PC-3 (cell line): Measurements from ENCODE around the gene HOXA2.

ENCODE experiments used
- EZH2 ChIP-seq: fragments of 300-600 bp; sonication (generic); IDR thresholded peaks from one replicate; pipeline ENCODE4 v1.6.1; 2017; ENCODE audit warnings: antibody characterized with exemption, mild to moderate bottlenecking, low read length; ENCODE audit not compliant: unreplicated experiment
- EZH2phosphoT487 ChIP-seq: fragments of 300-600 bp; sonication (generic); IDR thresholded peaks from 2 replicates; pipeline ENCODE4 v1.6.1; 2018; ENCODE audit warnings: mild to moderate bottlenecking, antibody characterized with exemption, low read length, borderline replicate concordance
- TF ChIP-seq, protein P1 (sequence below): fragments of 300-600 bp; sonication (generic); conservative IDR thresholded peaks from 2 replicates; pipeline ENCODE4 v1.5.1; 2017; ENCODE audit warnings: antibody characterized with exemption, low read depth, mild to moderate bottlenecking, low read length

- TF ChIP-seq, protein P1, sequence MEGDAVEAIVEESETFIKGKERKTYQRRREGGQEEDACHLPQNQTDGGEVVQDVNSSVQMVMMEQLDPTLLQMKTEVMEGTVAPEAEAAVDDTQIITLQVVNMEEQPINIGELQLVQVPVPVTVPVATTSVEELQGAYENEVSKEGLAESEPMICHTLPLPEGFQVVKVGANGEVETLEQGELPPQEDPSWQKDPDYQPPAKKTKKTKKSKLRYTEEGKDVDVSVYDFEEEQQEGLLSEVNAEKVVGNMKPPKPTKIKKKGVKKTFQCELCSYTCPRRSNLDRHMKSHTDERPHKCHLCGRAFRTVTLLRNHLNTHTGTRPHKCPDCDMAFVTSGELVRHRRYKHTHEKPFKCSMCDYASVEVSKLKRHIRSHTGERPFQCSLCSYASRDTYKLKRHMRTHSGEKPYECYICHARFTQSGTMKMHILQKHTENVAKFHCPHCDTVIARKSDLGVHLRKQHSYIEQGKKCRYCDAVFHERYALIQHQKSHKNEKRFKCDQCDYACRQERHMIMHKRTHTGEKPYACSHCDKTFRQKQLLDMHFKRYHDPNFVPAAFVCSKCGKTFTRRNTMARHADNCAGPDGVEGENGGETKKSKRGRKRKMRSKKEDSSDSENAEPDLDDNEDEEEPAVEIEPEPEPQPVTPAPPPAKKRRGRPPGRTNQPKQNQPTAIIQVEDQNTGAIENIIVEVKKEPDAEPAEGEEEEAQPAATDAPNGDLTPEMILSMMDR = no peak
- no peak for TF ChIP-seq EZH2
- TF ChIP-seq EZH2phosphoT487 = no peak
Measured at GRCh38 chr7:27146491-27147198, 44.2 kb upstream of the HOXA2 start.
